GM18873 (cell line): ENCODE measurements around the gene NXF1.

ENCODE experiments used
- ATAC-seq: cut with Tn5 transposase; IDR thresholded peaks from one replicate; pipeline ENCODE4 v1.9.1; 2021; ENCODE audit warnings: mild to moderate bottlenecking, moderate library complexity, moderate number of reproducible peaks; ENCODE audit not compliant: unreplicated experiment, low FRiP score

Gene NXF1

DNA sequence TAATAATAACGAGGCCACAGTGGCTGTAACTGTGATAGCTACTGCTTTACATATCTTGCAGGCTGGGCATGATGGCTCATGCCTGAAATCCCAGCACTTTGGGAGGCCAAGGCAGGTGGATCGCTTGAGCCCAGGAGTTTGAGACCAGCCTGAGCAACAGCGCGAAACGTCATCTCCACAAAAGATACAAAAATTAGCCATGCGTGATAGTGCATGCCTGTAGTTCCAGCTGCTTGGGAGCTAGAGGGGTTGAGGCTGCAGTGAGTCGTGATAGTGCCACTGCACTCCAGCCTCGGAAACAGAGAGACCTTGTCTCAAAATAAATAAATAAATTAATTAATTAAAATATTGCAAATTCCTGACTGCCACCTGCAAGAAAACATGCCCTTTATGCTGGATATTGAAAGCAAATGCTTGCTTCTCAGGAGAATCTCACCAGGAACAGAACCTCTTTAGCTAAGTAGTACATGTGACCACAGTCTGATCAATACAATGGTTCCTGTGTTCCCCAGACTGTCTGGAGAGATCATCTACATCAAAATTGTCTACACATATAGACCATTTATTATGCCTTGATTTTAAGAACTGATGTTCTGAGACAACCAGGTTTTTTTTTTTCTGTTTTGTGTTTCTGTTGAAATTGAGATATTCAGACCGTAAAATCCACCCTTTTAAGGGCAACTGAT is 57.6 kb downstream of the NXF1 start:
- no peak for ATAC-seq
